Measurements from ENCODE around the gene REPS2. TPM values are rescaled to one million over a fixed set of nuclear protein-coding genes. Genes with fewer than 3 reads are reported as not detected.

REPS2 gene
- total RNA-seq, 1 experiment from 2014 or later: 0.04 TPM

GRCh38 chrX:17077361-17077760 lies 130.9 kb downstream of the REPS2 start:
- POLR2A ChIA-PET (ENCODE audit: low non-redundant PET): no interaction called here
- H3K36me3 ChIP-seq (ENCODE audit: insufficient read depth, low read length, poor library complexity, severe bottlenecking): no peaks in the 10 kb centered on the region
- no peak for DNase-seq (ENCODE audit: low spot score)
- no peaks in the 10 kb centered on the region for H3K4me1 ChIP-seq (ENCODE audit: insufficient read depth, low read length, poor library complexity, severe bottlenecking)
- no peak overlapping the region for H3K27ac ChIP-seq (ENCODE audit: low read depth, low read length, poor library complexity, severe bottlenecking)
- no TSS peak for BruUV-seq (replicated peaks)
- intact Hi-C loops (cut with micrococcal nuclease; ENCODE audit: unreplicated experiment): no loop called here
- TF ChIP-seq EZH2 (IDR thresholded peaks at IDR 0.05; ENCODE audit: borderline replicate concordance, low read depth, low read length, poor library complexity, severe bottlenecking): no peak
- no peaks in the 10 kb centered on the region for H3K9me3 ChIP-seq (ENCODE audit: low read depth, low read length, poor library complexity, severe bottlenecking)
- no peak overlapping the region for H3K4me3 ChIP-seq (ENCODE audit: low read depth, low read length, poor library complexity, severe bottlenecking)
- peaks cover 65% of the 10 kb centered on the region for H3K27me3 ChIP-seq (replicated peaks; ENCODE audit: insufficient read depth, low read depth, low read length, poor library complexity)
- CTCF ChIA-PET: no interaction called here

GRCh38 chrX:17078031-17078720 lies 131.7 kb downstream of the REPS2 start:
- DNase-seq (ENCODE audit: low spot score): no peak
- intact Hi-C loops (cut with micrococcal nuclease; ENCODE audit: unreplicated experiment): no loop called here
- no peaks in the 10 kb centered on the region for H3K36me3 ChIP-seq (ENCODE audit: insufficient read depth, low read length, poor library complexity, severe bottlenecking)
- no peaks in the 10 kb centered on the region for H3K9me3 ChIP-seq (ENCODE audit: low read depth, low read length, poor library complexity, severe bottlenecking)
- no peak overlapping the region for H3K4me3 ChIP-seq (ENCODE audit: low read depth, low read length, poor library complexity, severe bottlenecking)
- H3K4me1 ChIP-seq (ENCODE audit: insufficient read depth, low read length, poor library complexity, severe bottlenecking): no peaks in the 10 kb centered on the region
- BruUV-seq (replicated peaks): no TSS peak
- H3K27me3 ChIP-seq (replicated peaks; ENCODE audit: insufficient read depth, low read depth, low read length, poor library complexity): peaks cover 67% of the 10 kb centered on the region
- CTCF ChIA-PET: no interaction called here
- TF ChIP-seq EZH2 (IDR thresholded peaks at IDR 0.05; ENCODE audit: borderline replicate concordance, low read depth, low read length, poor library complexity, severe bottlenecking) (no peak), CTCF (conservative IDR thresholded peaks at IDR 0.05; ENCODE audit: low read depth, low read length) (no peak)
- POLR2A ChIA-PET (ENCODE audit: low non-redundant PET): no interaction called here
- no peak overlapping the region for H3K27ac ChIP-seq (ENCODE audit: low read depth, low read length, poor library complexity, severe bottlenecking)

GRCh38 chrX:17081511-17081910 lies 135.1 kb downstream of the REPS2 start:
- Histone ChIP-seq H3K4me3 (ENCODE audit: low read depth, low read length, poor library complexity, severe bottlenecking) (no peak overlapping the region), H3K27me3 (replicated peaks; ENCODE audit: insufficient read depth, low read depth, low read length, poor library complexity) (peaks cover 68% of the 10 kb centered on the region), H3K27ac (ENCODE audit: low read depth, low read length, poor library complexity, severe bottlenecking) (no peak overlapping the region), H3K9me3 (ENCODE audit: low read depth, low read length, poor library complexity, severe bottlenecking) (no peaks in the 10 kb centered on the region), H3K36me3 (ENCODE audit: insufficient read depth, low read length, poor library complexity, severe bottlenecking) (no peaks in the 10 kb centered on the region), H3K4me1 (ENCODE audit: insufficient read depth, low read length, poor library complexity, severe bottlenecking) (no peaks in the 10 kb centered on the region)
- ChIA-PET CTCF (interaction anchor here (0.7 kb wide), 1 partner anchor 310 kb away, joined by 4 read pairs; no protein-coding TSS in a partner anchor), POLR2A (ENCODE audit: low non-redundant PET) (no interaction called here)
- intact Hi-C loops (cut with micrococcal nuclease; ENCODE audit: unreplicated experiment): no loop called here
- no peak for DNase-seq (ENCODE audit: low spot score)
- no TSS peak for BruUV-seq (replicated peaks)
- TF ChIP-seq EZH2 (IDR thresholded peaks at IDR 0.05; ENCODE audit: borderline replicate concordance, low read depth, low read length, poor library complexity, severe bottlenecking) (no peak), CTCF (conservative IDR thresholded peaks at IDR 0.05; ENCODE audit: low read depth, low read length) (no peak)

- ChIA-PET POLR2A (ENCODE audit: low non-redundant PET) (no interaction called here), CTCF (interaction anchor here (0.7 to 1.4 kb wide), 3 partner anchors 74 to 310 kb away, joined by 3 to 4 read pairs (median 3); no protein-coding TSS in a partner anchor)
- Histone ChIP-seq H3K9me3 (ENCODE audit: low read depth, low read length, poor library complexity, severe bottlenecking) (no peaks in the 10 kb centered on the region), H3K36me3 (ENCODE audit: insufficient read depth, low read length, poor library complexity, severe bottlenecking) (no peaks in the 10 kb centered on the region), H3K27me3 (replicated peaks; ENCODE audit: insufficient read depth, low read depth, low read length, poor library complexity) (peaks cover 72% of the 10 kb centered on the region), H3K4me1 (ENCODE audit: insufficient read depth, low read length, poor library complexity, severe bottlenecking) (no peaks in the 10 kb centered on the region), H3K27ac (ENCODE audit: low read depth, low read length, poor library complexity, severe bottlenecking) (no peak overlapping the region), H3K4me3 (ENCODE audit: low read depth, low read length, poor library complexity, severe bottlenecking) (no peak overlapping the region)
- intact Hi-C loops (cut with micrococcal nuclease; ENCODE audit: unreplicated experiment): no loop called here
- no TSS peak for BruUV-seq (replicated peaks)
- no peak for TF ChIP-seq EZH2 (IDR thresholded peaks at IDR 0.05; ENCODE audit: borderline replicate concordance, low read depth, low read length, poor library complexity, severe bottlenecking)
- no peak for DNase-seq (ENCODE audit: low spot score)
Measured at GRCh38 chrX:17081968-17082367, 135.5 kb downstream of the REPS2 start.

Measured in A673 (cell line).